ENCODE results near the gene SYT15B. TPM values are rescaled to one million over a fixed set of nuclear protein-coding genes. Genes with fewer than 3 reads are reported as not detected.
"Not testable (repeated sequence)": the region's sequence is repeated elsewhere in the genome, so short reads cannot be mapped to it uniquely, and the experiment has no call there.

Gene SYT15B
- polyA plus RNA-seq, 3 donors: not detected

DNA sequence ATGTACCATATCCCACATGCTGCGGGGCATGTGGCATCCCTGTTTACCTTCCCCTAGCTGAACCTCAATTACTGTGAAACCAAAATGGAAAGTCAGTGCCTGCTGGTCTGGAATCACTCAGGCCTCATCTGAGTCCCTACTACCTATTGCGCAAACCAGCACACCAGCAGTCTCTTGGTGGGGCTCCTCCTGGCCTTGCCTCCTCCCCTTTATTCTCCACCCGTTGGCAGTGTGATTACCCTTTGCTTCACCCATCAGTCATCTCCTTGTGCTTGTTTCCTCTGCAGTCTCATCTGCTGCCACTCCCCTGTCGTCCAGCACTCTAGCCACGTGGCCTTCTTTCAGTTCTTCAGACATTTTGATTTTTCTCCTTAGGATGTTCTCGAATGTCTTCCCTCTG, 39.3 kb downstream of the SYT15B start:
- WGBS (ENCODE audit: insufficient coverage): no CpG with 5 or more reads among the region's 6 CpGs
- intact Hi-C loops (cut with micrococcal nuclease): not testable (repeated sequence)

DNA sequence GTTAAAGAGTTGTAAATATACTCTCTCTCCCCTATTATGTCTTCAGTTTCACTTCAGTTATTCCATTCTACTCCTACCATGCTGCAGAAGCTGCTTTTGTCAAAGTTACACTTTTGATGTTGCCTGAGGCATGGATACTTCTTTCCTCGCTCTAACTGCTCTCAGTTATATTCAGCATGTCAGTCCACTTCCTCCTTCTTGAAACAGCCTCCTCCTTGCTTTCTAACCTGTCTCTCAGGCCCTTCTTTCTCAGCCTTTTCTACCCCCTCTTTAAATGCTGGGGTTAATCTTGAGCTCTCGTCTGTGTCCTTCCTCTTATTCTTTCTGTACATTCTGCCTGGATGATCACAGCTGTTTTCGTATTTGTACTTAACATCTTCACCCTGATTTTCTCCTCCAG, 40.0 kb downstream of the SYT15B start:
- H3K36me3 Mint-ChIP-seq; H3K4me1 Mint-ChIP-seq; DNase-seq; H3K27ac ChIP-seq (ENCODE audit: low read depth in 1 of 2, low read length in 2 of 2); H3K9ac ChIP-seq (ENCODE audit: insufficient read depth, low read length, poor library complexity, severe bottlenecking); H3K4me3 ChIP-seq (replicated peaks in 1 of 3; ENCODE audit: low read depth in 2 of 3, low read length in 3 of 3); H3K4me2 ChIP-seq (replicated peaks; ENCODE audit: extremely low read depth, low read length, poor library complexity, severe bottlenecking); H3K4me3 Mint-ChIP-seq; H3K36me3 ChIP-seq (replicated peaks in 1 of 2; ENCODE audit: control insufficient read depth in 1 of 2, insufficient read depth in 2 of 2, low read length in 2 of 2); H3K4me1 ChIP-seq (ENCODE audit: control insufficient read depth in 1 of 2, insufficient read depth in 2 of 2, low read length in 2 of 2); H3K9me3 Mint-ChIP-seq; H4K20me1 ChIP-seq (ENCODE audit: insufficient read depth, low read length); H3K79me2 ChIP-seq (ENCODE audit: insufficient read depth, low read length); intact Hi-C loops (cut with micrococcal nuclease); H3K27me3 Mint-ChIP-seq (ENCODE audit: low read depth in 3 of 3); H3K27me3 ChIP-seq (ENCODE audit: control insufficient read depth in 2 of 2, insufficient read depth in 2 of 2, low read length in 2 of 2); H2AFZ ChIP-seq (ENCODE audit: insufficient read depth, low read depth, low read length, poor library complexity, severe bottlenecking); H3K9me3 ChIP-seq (replicated peaks in 1 of 2; ENCODE audit: control insufficient read depth in 1 of 2, insufficient read depth in 1 of 2, low read length in 2 of 2): not testable (repeated sequence)
- H3K27ac Mint-ChIP-seq: peak overlapping the region; percentile 38 to 77 (median 69)
- no CpG with 5 or more reads among the region's 3 CpGs for WGBS (ENCODE audit: insufficient coverage)

More for the DNA sequence above, 39.3 kb downstream of the SYT15B start:
- peak in 2 of 3 donors; percentile 39 to 59 for DNase-seq
- Mint-ChIP-seq H3K4me3 (peak overlapping the region in 1 of 2 donors; percentile 44), H3K27ac (peak overlapping the region; percentile 77 to 90 (median 86))
- H3K36me3 Mint-ChIP-seq; H3K36me3 ChIP-seq (replicated peaks in 1 of 2; ENCODE audit: control insufficient read depth in 1 of 2, insufficient read depth in 2 of 2, low read length in 2 of 2); H2AFZ ChIP-seq (ENCODE audit: insufficient read depth, low read depth, low read length, poor library complexity, severe bottlenecking); H3K9me3 ChIP-seq (replicated peaks in 1 of 2; ENCODE audit: control insufficient read depth in 1 of 2, insufficient read depth in 1 of 2, low read length in 2 of 2); H3K27ac ChIP-seq (ENCODE audit: low read depth in 1 of 2, low read length in 2 of 2); H3K27me3 Mint-ChIP-seq (ENCODE audit: low read depth in 3 of 3); H3K4me1 Mint-ChIP-seq; H4K20me1 ChIP-seq (ENCODE audit: insufficient read depth, low read length); H3K9ac ChIP-seq (ENCODE audit: insufficient read depth, low read length, poor library complexity, severe bottlenecking); H3K4me1 ChIP-seq (ENCODE audit: control insufficient read depth in 1 of 2, insufficient read depth in 2 of 2, low read length in 2 of 2); H3K9me3 Mint-ChIP-seq; H3K4me2 ChIP-seq (replicated peaks; ENCODE audit: extremely low read depth, low read length, poor library complexity, severe bottlenecking); H3K79me2 ChIP-seq (ENCODE audit: insufficient read depth, low read length); H3K27me3 ChIP-seq (ENCODE audit: control insufficient read depth in 2 of 2, insufficient read depth in 2 of 2, low read length in 2 of 2); H3K4me3 ChIP-seq (replicated peaks in 1 of 3; ENCODE audit: low read depth in 2 of 3, low read length in 3 of 3): not testable (repeated sequence)

DNA sequence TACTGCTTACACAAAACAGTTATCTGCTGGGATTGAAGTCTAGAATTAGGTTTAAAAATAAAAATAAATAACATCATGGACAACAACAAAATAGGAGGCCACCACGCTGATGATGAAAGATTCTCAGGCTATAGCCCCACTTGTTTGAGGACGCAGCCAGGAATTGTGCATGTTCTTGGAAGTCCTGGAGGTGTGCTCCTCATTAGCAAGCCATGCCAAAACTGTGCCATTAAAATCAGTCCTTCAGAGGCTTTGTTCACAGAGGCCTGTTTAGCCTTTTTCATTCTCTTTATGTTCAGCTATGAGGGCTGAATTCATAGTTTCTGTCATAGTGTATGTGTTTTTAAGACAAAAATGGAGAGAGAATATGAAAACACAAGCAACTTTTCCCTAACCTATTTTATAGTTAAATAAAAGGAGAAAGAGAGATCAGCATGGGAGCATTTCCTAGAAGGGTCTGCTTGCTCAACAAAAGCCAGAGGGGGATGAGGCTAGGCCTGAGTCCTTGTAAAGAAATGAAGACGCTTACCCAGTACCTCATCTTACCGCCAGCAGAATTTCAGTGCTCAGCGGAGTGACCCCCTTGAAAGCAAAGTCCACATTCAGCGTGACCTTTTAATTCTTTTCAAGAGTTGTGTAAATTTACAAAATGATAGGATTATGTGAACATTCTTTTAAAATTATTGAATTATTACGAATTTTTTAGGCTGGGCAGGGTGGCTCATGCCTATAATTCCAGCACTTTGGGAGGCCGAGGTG, 46.2 kb downstream of the SYT15B start:
- H3K4me3 ChIP-seq (replicated peaks in 1 of 3; ENCODE audit: low read depth in 2 of 3, low read length in 3 of 3); intact Hi-C loops (cut with micrococcal nuclease); H3K36me3 ChIP-seq (replicated peaks in 1 of 2; ENCODE audit: control insufficient read depth in 1 of 2, insufficient read depth in 2 of 2, low read length in 2 of 2); H4K20me1 ChIP-seq (ENCODE audit: insufficient read depth, low read length); H2AFZ ChIP-seq (ENCODE audit: insufficient read depth, low read depth, low read length, poor library complexity, severe bottlenecking); H3K4me1 Mint-ChIP-seq; H3K4me3 Mint-ChIP-seq; H3K9ac ChIP-seq (ENCODE audit: insufficient read depth, low read length, poor library complexity, severe bottlenecking); H3K27ac ChIP-seq (ENCODE audit: low read depth in 1 of 2, low read length in 2 of 2); H3K4me1 ChIP-seq (ENCODE audit: control insufficient read depth in 1 of 2, insufficient read depth in 2 of 2, low read length in 2 of 2); H3K9me3 ChIP-seq (replicated peaks in 1 of 2; ENCODE audit: control insufficient read depth in 1 of 2, insufficient read depth in 1 of 2, low read length in 2 of 2); DNase-seq; H3K79me2 ChIP-seq (ENCODE audit: insufficient read depth, low read length); H3K36me3 Mint-ChIP-seq; H3K27me3 ChIP-seq (ENCODE audit: control insufficient read depth in 2 of 2, insufficient read depth in 2 of 2, low read length in 2 of 2); H3K4me2 ChIP-seq (replicated peaks; ENCODE audit: extremely low read depth, low read length, poor library complexity, severe bottlenecking); H3K27me3 Mint-ChIP-seq (ENCODE audit: low read depth in 3 of 3); H3K27ac Mint-ChIP-seq; H3K9me3 Mint-ChIP-seq: not testable (repeated sequence)
- WGBS (ENCODE audit: insufficient coverage): no CpG with 5 or more reads among the region's 8 CpGs

Other genes with a start within 250 kb of the SYT15B start
- 10 to 100 TPM in 1 of 3 donors, under 1 TPM in 1, not detected in 1; 0.24 to 11.2 TPM for gene AGAP9, start 240.0 kb downstream of the SYT15B start, polyA plus RNA-seq
- not detected for gene NPY4R2, start 155.1 kb upstream of the SYT15B start, polyA plus RNA-seq
- not detected for gene FAM25C, start 236.2 kb upstream of the SYT15B start, polyA plus RNA-seq